DOHH2 (cell line): ENCODE measurements around the gene ARHGEF1.

Source experiments
- H3F3A ChIP-seq: fragments of 200-600 bp; sonication (generic), shearing (Covaris generic); 2 replicates; pipeline ENCODE4 v1.6.0; 2016; ENCODE audit warnings: antibody characterized with exemption, mild to moderate bottlenecking; ENCODE audit not compliant: control insufficient read depth, insufficient read depth
- H3K27ac ChIP-seq: fragments of 200-600 bp; sonication (generic); 2 replicates; pipeline ENCODE4 v1.5.1; 2014; ENCODE audit warnings: low read depth, mild to moderate bottlenecking, low read length, moderate library complexity
- H3K27me3 ChIP-seq: fragments of 200-600 bp; sonication (generic); 2 replicates; pipeline ENCODE4 v1.6.1; 2014; ENCODE audit warnings: mild to moderate bottlenecking, low read length, mixed read lengths; ENCODE audit not compliant: control insufficient read depth
- H3K36me3 ChIP-seq: fragments of 200-600 bp; sonication (generic); 2 replicates; pipeline ENCODE4 v1.6.1; 2014; ENCODE audit warnings: mild to moderate bottlenecking, low read length, moderate library complexity, mixed read lengths; ENCODE audit not compliant: control insufficient read depth
- H3K4me1 ChIP-seq: fragments of 200-600 bp; sonication (generic); 2 replicates; pipeline ENCODE4 v1.6.1; 2014; ENCODE audit warnings: mild to moderate bottlenecking, low read length, mixed read lengths; ENCODE audit not compliant: control insufficient read depth
- H3K4me2 ChIP-seq: fragments of 200-600 bp; sonication (generic); 2 replicates; pipeline ENCODE4 v1.6.0; 2014; ENCODE audit warnings: mild to moderate bottlenecking, low read length, moderate library complexity
- H3K4me3 ChIP-seq: fragments of 200-600 bp; sonication (generic); 2 replicates; pipeline ENCODE4 v1.5.1; 2014; ENCODE audit warnings: mild to moderate bottlenecking, low read length, mixed read lengths
- H3K79me2 ChIP-seq: fragments of 200-600 bp; sonication (generic); 2 replicates; pipeline ENCODE4 v1.6.1; 2014; ENCODE audit warnings: mild to moderate bottlenecking, low read length, mixed read lengths; ENCODE audit not compliant: control insufficient read depth
- H3K9me2 ChIP-seq: fragments of 200-600 bp; sonication (generic); replicated peaks from 2 replicates; pipeline ENCODE4 v1.6.1; 2014; ENCODE audit warnings: mild to moderate bottlenecking, low read length, mixed read lengths; ENCODE audit not compliant: control insufficient read depth
- H3K9me3 ChIP-seq: fragments of 200-600 bp; sonication (generic); 2 replicates; pipeline ENCODE4 v1.6.1; 2014; ENCODE audit warnings: antibody characterized with exemption, low read length, mixed read lengths; ENCODE audit not compliant: control insufficient read depth, insufficient read depth
- H4K20me1 ChIP-seq: fragments of 200-600 bp; sonication (generic); 2 replicates; pipeline ENCODE4 v1.6.0; 2014; ENCODE audit warnings: low read depth, mild to moderate bottlenecking, antibody characterized with exemption, low read length, moderate library complexity; ENCODE audit not compliant: control insufficient read depth, insufficient read depth
- EZH2phosphoT487 ChIP-seq: fragments of 200-600 bp; sonication (generic); IDR thresholded peaks from 2 replicates; pipeline ENCODE4 v1.6.1; 2017; ENCODE audit warnings: borderline replicate concordance, mild to moderate bottlenecking, antibody characterized with exemption, low read length, moderate library complexity, mixed read lengths
- TF ChIP-seq, protein P1 (sequence below): fragments of 200-600 bp; sonication (generic); IDR thresholded peaks from one replicate; pipeline ENCODE4 v1.5.1; 2014; ENCODE audit warnings: antibody characterized with exemption, mild to moderate bottlenecking, low read depth, low read length; ENCODE audit not compliant: poor library complexity, severe bottlenecking

ARHGEF1 gene

DNA sequence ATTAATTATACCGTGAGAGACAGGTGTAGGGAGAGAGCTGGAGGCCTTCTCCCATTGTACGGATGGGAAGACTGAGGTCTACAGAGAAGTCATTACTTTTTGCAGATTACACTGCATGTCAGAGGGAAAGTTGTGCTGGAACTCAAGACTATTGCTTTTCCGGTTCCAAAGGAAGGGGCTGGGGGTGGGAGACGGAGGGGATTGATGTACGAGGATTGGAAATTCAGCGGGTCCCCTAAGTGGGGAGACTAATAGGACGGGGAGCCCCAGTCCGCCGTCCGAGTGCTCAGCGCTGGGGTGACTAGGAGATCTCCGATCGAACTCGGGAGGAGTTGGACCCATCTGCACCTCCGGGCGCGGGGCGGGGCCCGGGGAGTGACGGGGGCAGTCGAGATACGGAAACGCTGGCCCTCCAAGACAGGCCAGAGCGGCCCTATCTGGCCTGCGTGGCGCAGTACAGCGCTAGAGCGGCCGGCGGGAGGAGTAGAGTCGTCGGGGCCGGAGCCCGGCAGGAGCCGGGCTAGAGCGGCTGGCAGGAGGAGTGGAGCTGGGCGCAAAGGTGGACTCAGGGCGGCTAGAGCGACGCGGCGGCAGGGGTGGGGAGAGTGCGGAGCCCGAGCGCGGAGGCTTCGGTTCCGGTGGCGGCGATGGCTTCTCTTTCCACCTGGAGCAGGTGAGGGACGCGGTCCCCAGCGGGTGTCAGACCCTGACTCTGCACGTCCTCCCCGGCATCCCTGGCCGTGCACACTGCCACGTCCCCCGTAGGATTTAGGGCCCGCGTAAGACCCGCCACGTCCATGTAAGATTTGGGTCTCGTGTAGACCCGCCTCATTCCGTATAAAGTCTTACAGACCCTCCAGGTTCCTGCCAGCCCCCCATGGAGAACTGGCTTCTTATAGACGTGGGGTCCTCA is 1.1 kb downstream of the ARHGEF1 start:
- Histone ChIP-seq H3K27me3 (no peaks in the 10 kb centered on the region), H3K79me2 (peaks cover 72% of the 10 kb centered on the region), H3F3A (peaks cover 34% of the 10 kb centered on the region), H3K4me1 (peaks cover 80% of the 10 kb centered on the region), H3K9me2 (no peaks in the 10 kb centered on the region), H3K27ac (peak overlapping the region; percentile 99), H4K20me1 (no peaks in the 10 kb centered on the region), H3K4me2 (peak overlapping the region; percentile 100), H3K36me3 (peaks cover 85% of the 10 kb centered on the region), H3K9me3 (no peaks in the 10 kb centered on the region), H3K4me3 (peak overlapping the region; percentile 99)
- no peak for TF ChIP-seq EZH2phosphoT487
- TF ChIP-seq, protein P1, sequence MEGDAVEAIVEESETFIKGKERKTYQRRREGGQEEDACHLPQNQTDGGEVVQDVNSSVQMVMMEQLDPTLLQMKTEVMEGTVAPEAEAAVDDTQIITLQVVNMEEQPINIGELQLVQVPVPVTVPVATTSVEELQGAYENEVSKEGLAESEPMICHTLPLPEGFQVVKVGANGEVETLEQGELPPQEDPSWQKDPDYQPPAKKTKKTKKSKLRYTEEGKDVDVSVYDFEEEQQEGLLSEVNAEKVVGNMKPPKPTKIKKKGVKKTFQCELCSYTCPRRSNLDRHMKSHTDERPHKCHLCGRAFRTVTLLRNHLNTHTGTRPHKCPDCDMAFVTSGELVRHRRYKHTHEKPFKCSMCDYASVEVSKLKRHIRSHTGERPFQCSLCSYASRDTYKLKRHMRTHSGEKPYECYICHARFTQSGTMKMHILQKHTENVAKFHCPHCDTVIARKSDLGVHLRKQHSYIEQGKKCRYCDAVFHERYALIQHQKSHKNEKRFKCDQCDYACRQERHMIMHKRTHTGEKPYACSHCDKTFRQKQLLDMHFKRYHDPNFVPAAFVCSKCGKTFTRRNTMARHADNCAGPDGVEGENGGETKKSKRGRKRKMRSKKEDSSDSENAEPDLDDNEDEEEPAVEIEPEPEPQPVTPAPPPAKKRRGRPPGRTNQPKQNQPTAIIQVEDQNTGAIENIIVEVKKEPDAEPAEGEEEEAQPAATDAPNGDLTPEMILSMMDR = no peak

DNA sequence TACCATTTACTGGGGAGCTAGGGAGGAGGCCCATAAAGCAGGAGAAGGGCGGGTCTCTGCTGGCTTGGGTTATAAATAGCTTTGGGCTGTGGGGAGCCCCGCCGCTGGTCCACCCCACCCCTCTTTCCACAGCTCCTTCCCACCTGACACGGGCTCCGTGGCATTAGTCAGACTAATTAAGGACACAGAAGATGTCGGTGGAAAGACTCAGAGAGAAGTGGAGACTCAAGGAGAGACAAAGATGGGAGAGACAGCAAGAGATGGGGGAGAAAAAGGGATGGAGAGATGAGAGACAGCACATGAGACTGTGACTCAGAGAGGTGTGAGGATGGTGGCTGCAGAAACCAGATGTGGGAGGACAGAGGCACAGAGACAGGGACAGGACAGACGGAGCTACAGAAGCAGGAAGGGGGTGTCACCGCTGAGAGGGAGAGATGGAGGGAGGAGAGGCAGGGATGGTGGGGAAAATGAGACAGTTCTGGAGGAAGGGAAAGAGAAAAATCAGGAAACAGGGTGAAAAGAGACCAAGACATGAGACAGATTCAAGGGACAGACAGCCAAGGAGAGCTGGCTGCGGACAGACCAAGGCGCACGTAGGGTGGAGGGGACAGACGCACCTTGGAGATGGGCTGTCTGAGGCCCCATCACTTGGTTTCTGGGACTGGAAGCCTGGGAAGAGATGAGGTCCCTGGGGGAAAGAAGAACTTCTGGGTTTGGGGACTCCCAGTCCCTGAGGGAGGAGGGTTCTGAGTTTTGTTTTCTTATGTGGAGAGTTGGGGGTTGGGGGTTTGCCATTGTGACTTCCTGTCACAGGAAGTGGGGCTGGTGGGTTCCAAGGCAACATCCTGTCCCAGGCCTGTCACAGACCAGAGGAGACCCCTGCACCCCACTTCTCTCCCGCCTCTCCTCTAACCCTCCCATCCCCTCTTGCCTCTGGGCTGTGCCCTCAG is 4.1 kb downstream of the ARHGEF1 start:
- H4K20me1 ChIP-seq = no peaks in the 10 kb centered on the region
- peak overlapping the region; percentile 99 for H3K4me3 ChIP-seq
- no peaks in the 10 kb centered on the region for H3K9me3 ChIP-seq
- peaks cover 17% of the 10 kb centered on the region for H3F3A ChIP-seq
- H3K27me3 ChIP-seq = no peaks in the 10 kb centered on the region
- peak overlapping the region; percentile 100 for H3K4me2 ChIP-seq
- H3K4me1 ChIP-seq = peaks cover 63% of the 10 kb centered on the region
- peaks cover 78% of the 10 kb centered on the region for H3K79me2 ChIP-seq
- H3K9me2 ChIP-seq = no peaks in the 10 kb centered on the region
- peak overlapping the region; percentile 99 for H3K27ac ChIP-seq
- peaks cover 87% of the 10 kb centered on the region for H3K36me3 ChIP-seq
- TF ChIP-seq, protein P1 = no peak
- no peak for TF ChIP-seq EZH2phosphoT487

DNA sequence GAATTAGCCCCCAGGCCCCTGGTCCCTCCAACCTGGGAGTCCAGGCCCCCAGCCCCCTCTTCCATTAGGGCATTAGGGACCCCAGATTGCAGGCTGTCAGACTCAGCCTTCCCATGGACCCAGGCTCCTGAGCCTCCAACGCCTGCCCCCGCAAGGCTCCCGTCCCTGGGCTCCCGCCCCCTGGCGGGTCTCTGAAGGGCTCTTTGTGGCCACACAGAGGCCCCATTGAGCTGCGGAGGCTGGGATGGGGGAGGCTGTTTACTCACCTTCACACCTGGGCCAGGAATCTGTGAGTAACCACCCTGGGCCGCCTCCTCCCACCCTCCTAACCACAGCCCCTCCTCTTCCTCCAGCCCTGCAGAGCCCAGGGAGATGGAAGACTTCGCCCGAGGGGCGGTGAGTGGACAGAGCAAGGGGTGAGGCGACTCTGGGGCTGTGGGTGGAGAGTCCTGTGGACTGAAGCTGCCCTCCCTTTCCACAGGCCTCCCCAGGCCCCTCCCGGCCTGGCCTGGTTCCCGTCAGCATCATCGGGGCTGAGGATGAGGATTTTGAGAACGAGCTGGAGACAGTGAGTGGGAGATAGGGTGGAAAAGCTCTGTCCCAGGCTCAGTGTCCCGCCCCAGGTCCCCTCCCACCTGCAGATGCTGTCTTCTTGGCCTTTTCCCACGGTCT is 4.9 kb downstream of the ARHGEF1 start:
- Histone ChIP-seq H3F3A (peaks cover 12% of the 10 kb centered on the region), H3K4me3 (peak overlapping the region; percentile 99), H3K4me2 (peak overlapping the region; percentile 100), H3K79me2 (peaks cover 78% of the 10 kb centered on the region), H3K9me2 (no peaks in the 10 kb centered on the region), H3K27me3 (no peaks in the 10 kb centered on the region), H3K9me3 (no peaks in the 10 kb centered on the region), H4K20me1 (no peaks in the 10 kb centered on the region), H3K4me1 (peaks cover 60% of the 10 kb centered on the region), H3K27ac (peak overlapping the region; percentile 99), H3K36me3 (peaks cover 87% of the 10 kb centered on the region)
- no peak for TF ChIP-seq EZH2phosphoT487
- TF ChIP-seq, protein P1 = peak; percentile 73
